Measurements from ENCODE around the gene CLK3.
"Not testable (repeated sequence)": the region's sequence is repeated elsewhere in the genome, so short reads cannot be mapped to it uniquely, and the experiment has no call there.

CLK3 gene

DNA sequence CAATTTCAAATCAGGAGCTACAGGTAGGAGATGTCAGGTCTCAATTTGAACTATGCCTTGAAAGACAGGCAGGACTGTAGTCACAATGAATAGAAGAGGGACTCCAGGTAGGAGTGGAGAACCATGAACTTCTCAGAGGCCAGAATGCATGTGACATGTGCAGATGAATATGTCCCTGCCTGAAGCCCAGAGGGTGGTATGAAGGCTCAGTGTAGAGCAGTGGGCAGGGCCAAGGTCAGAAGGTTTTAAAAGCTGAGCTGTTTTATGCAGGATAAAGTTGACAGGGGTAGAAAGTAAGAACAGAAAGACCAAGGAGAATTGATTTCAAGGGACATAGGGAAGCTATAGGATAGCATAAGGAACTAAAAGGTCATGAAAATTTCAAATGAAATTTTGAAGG, 30.8 kb downstream of the CLK3 start:
- no peak for DNase-seq

DNA sequence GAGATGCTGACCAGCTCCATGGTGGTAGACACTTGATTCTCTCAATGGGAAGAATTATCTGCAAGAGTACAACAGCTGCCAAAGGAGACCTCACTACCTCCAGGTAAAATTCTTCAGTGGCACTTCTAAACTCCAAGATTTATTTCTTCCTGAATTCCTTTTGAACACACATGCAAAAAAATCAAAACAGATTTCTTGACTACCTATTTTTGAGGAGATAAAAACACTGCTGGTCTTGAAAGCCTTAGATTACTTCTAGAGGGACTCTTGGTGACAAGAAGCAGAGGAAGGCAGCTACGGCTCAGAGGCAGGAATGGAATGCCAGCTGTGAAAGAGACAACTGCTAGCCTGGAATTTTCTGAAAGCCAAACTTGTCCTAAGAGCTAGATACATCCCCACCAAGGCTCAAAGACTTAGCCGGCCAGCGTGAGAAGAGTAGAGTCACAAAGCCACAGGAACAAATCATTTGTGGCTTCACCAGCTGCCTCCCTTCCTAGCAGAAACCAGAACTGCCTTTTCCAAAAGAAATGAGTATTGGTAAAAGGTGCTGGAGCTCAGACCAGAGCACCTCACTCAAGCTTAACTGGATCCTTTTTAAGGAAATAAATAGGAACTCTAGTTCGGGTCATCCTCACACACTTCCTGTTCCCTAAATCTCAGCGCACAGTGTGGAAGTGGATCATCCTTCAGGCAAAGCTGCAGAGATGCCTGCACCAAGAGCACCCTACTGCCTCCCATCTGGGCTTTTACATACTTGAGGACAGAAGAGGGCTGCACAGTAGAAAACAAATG, 32.6 kb downstream of the CLK3 start:
- no peak for DNase-seq

DNA sequence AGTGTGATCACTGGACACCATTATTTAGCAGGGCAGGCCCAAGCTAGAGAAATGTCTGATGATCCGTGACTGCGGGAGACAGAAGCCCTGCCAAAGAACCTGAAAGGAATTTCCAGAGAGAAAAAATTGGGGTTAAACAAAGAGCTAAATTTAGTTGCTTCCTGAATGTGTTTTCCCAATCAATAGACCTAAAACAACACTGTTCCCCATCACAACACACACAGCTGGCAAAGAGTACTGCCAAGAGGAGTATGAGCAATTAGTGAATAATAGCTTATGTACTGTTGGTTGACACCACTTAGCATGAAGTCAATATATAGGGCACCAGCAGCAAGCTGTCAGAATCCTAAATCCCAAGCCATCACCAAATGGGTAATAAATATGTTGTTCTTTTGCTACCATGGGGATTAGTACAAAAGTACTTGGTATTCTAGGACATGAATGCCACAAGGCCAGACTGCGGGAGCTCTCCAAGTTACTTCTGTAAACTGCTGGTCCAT, 35.7 kb downstream of the CLK3 start:
- no peak for DNase-seq

DNA sequence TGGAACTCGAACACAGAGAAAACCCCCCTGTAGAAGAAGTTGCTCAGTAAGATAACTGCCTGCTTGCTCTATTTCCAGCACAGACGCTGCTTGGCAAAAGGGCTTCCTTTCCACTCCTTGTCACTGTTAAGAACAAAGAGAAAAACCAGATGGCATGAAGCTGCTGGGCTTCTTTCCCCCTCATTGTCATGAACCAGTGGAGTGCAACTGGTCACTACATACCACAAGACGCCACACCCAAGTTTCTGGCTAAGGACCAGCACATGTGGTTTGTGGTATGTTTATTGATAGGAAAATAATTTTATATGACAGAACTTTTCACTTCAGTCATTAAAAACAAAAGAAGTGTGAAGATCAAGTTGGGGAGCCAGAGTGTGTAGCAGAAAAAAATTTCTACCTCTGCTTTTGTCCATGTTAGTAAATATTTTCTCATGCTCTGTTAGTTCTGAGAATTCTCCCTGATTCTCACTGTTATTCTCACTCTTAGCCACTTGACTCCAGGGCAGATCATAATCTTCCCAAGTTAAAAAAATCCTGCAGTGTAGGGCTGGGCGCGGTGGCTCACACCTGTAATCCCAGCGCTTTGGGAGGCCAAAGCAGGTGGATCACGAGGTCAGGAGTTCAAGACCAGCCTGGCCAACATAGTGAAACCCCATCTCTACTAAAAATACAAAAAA, 37.9 kb downstream of the CLK3 start:
- DNase-seq, result no peak

DNA sequence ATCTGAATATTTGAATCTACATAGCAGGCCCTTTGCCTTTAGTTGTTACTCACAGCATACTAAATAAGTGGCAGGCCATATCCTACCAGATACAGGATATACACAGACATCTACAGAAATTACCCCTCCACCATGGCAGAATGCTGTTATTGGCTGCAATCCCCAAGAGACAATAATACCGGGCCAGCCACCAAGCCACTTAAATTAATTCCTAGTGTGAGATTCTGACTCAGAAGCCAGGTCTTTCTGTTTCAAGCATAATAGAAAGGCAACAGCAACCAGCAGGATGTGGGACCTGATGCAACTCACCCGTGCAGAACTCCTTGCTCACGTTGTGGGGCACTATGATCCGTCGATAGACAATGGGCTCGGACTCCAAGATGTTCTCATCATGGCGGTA, 39.8 kb downstream of the CLK3 start:
- DNase-seq, result no peak

DNA sequence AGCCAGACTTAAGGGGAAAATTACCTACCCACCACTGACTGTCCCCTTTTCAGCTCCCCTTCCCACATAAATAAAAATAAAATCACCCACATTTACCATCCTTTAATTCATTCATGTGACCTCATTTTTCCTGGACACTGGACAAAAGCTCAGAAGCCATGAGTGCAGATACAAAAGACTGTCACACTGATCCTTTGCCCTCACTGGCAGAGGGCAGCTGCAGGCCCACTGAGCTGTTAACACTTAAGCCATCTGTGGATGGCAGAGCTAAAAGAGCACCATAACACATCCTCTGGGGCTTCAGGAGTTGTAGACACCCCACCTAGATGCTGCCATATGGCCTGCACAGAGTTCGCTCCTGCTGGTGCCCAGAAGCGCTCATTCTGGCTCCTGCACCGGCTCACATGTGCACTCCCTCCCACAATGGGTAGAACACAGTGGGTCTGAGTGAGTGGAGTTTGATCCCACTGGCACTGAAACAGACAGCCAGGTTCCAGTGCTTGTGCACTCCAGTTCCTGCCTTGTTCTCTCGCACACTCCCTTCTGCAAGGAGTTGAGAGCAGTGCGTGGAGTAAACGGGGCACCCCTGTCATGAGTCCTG, 41.4 kb downstream of the CLK3 start:
- DNase-seq, result no peak

DNA sequence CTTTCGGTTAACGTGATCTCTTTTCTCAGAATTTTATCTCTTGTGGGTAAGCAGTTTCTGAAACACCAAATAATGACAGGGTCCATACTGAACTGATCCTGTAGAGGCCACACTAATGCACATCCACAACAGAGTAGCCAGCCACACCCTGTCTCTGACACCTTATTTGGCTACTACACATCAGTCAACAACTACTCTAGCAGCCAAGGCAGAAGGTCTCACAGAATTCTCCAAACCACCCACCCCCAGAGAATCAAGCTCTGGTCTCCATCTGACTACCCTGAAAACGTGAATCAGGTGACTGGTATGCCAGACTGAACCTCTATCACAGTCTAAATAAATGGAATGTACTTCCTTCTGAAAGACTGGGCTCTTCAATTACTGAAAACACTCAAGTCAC, 42.2 kb downstream of the CLK3 start:
- no peak for DNase-seq

DNA sequence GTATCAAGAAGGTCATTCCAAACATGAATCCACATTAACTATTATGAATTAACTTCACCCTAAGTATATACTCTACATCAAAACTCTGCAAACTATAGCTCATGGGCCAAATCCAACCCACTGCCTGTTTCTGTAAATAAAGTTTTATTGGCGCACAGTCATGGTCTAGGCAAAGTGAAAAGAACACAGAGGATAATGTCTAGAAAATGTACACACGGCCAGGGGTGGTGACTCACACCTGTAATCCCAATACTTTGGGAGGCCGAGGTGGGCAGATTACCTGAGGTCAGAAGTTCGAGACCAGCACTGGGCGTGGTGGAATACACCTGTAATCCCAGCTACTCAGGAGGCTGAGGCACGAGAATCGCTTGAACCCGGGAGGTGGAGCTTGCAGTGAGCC, 45.6 kb downstream of the CLK3 start:
- DNase-seq, result not testable (repeated sequence)

DNA sequence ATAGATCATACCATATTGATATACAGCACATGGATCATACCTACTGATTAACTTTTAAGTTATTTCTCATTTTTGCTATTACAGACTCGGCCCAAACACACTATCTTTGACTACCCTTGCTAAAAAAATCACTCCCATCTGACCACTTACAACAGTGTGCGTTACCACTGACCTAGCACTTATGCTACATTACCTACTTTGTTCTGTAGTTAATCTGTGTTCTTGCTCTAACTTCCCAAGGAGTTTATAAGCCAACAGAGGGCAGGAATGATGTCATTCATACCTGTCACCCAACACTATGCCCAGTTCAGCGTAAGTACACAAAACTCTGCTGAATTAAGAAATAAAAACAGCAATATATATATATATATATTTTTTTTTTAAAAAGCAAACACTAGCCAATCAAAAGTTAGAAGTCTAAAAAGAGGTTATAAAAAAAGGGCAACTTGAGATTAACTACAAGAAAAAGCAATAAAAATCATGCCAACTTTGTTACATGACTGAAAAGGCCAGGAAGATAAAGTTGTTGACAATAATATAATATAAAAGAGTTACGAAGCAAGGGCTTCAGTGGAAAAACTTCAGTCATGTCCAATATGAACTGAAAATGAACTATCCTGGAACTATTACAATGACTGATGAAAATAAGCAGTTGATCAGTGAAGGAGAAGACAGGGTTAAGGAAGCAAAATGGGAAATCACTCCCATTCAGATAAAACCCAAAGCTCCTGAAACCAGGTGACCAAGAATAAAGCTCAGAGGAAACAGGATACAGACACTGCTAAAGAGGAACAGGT, 46.6 kb downstream of the CLK3 start:
- no peak for DNase-seq

DNA sequence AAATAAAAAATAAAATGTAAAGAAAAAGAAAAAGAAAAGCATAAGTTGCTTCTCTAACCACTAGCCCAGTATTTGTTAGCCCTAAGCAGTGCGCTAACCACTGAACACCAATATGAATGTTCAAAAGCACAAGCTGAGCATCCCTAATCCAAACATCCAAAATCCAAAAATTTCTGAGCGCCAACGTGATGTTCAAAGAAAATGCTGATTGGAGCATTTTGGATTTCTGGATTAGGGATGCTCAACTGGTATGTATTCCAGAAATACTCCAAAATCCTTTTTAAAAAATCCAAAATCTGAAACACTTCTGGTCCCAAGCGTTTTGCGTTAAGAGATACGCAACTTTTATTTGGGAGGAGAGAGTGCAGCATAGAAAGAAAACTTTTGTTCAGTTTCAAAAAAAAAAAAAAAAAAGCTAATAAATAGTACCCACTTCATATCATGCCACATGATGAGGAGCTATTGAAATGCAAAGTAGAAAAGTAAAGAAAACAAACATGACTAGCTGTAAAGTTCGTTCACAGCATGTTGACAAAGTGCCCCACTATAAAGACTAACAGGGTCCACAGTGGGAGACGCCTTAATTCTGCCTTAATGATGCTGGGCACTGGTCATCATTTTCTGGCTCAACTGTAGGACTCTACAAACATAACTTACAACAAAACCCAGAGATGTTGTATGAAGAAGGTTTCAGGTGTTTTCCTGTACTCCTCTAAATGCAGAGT, 47.8 kb downstream of the CLK3 start:
- DNase-seq, result no peak

DNA sequence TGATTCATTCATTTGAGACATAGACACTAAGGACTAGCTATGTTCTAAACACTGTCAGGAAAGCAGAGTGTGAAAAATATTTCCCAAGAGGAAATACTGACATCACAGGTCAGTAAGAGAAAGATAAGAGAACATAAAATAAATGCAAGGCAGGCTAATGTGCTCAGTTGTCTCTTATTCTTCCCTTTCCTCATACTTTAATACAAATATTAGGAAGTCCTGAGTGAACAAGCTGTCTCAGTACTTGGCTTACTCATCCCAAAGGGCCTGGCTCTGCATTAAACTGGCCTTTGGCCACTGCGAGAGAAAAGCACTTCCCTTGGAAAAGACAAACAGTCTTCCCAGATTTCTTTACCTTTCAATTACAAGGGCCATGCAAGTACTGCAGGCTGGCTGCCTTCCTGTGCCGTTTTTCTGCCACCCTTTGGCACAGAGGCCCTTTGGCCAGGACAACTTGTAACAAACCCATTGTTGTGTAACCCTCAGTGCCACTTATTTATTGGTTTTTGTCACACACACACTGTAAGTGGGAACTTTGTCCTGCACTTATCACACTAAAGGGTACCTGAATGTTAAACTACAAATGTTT, 48.5 kb downstream of the CLK3 start:
- no peak for DNase-seq

DNA sequence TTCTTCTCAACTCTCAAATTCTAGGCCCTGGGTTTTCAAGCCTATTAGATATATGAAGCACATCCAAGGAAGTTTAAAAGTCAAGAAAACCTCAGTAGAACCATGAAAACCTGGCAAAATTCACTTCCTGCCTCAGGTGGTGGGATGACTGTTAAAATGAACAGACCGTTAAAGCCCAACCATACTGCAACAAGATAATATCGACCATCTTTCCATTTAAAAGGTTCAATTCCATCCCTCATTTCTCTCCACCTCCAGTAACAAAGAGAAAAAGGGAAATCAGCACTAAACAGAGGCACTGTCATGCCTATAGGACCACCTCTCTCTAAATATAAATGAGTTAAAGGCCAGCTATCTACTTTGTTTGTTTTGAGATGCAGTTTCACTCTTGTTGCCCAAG, 49.0 kb downstream of the CLK3 start:
- DNase-seq, result no peak

DNA sequence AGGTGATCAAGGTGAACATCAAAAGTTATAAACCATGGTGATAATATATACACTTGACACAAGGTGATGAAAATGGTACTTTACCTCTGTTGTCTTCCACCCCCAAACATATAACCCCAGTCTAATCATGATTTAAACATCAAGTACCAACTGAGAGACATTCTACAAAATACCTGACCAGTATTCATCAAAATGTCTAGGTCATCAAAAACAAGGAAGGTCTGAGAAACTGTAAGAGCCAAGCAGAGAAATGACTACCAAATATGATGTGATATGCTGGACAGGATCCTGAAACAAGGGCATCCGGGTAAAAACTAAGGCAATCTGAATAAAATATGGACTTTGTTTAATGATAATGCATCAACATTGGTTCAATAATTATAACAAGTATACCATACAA, 52.3 kb downstream of the CLK3 start:
- DNase-seq, result no peak

DNA sequence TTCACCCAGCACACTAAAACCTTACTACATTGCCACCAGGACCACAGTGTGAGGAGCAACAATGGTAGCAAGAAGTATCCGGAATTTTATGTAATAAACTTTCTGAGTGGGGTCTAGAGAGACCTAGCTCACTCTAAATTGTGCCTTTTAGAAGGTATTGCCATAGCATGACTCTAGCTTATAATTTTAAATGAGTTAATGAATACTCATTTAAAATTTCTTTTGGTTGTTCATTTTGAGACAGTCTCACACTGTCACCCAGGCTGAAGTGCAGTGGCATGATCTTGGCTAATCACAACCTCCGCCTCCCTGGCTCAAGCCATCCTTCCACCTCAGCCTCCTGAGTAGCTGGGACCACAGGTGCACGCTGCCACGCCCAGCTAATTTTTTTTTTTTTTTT, 54.0 kb downstream of the CLK3 start:
- no peak for DNase-seq

DNA sequence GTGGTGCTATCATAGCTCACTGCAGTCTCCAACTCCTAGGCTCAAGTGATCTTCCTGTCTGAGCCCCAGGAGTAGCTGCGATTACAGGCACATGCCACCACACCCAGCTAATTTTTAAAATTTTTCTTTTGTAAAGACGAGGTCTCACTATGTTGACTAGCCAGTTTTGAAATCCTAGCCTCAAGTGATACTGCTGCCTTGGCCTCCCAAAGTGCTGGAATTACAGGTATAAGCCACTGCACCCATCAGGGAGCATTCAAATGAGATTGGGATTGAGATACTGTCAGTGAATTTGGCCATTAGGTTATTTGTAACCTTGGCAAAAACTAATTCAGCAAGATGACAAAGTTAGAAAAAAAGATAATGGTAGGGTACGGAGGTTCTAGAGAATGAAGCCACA, 58.5 kb downstream of the CLK3 start:
- DNase-seq, result no peak

DNA sequence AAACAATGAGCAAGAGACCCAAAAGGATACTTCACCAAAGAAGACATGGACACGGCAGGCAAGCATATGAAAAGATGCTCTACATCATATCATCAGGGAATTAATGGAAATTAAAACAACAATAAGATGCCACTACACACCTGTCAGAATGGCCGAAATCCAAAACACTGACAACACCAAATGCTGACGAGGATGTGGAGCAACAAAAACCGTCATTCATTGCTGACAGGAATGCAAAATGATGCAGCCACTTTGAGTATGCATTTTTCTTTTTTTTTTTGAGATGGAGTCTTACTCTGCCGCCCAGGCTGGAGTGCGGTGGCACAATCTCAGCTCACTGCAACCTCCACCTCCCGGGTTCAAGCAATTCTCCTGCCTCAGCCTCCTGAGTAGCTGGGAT, 61.2 kb downstream of the CLK3 start:
- DNase-seq, result no peak

Data from activated naive CD4-positive, alpha-beta T cell treated with Interleukin-2 at 50 U/mL for 16 hours (primary cell).